ENCODE data around the gene ITPR2. TPM values are rescaled to one million over a fixed set of nuclear protein-coding genes. Genes with fewer than 3 reads are reported as not detected.

Gene ITPR2
- total and polyA plus RNA-seq, 2 of the 13 experiments (the other 11 are each of a cell fraction or from before 2014, with no cell fraction given) = 31.9 to 81.9 TPM

GRCh38 chr12:26303418-26303817, 529.6 kb downstream of the ITPR2 start:
- Histone ChIP-seq H3K27ac (ENCODE audit: extremely low read length, insufficient read depth, low read length) (no peak overlapping the region), H3K4me2 (ENCODE audit: low read depth, low read length) (no peak overlapping the region), H3K4me1 (ENCODE audit: insufficient read depth, low read length) (no peaks in the 10 kb centered on the region), H3K9ac (ENCODE audit: insufficient read depth, low read depth, low read length) (no peak overlapping the region), H3K9me3 (ENCODE audit: low read length) (no peaks in the 10 kb centered on the region), H3K27me3 (ENCODE audit: control insufficient read depth in 1 of 2, insufficient read depth in 2 of 2, low read length in 2 of 2) (no peaks in the 10 kb centered on the region), H3K4me3 (replicated peaks in 1 of 3; ENCODE audit: insufficient read depth in 1 of 3, low read depth in 2 of 3, low read length in 3 of 3) (no peak overlapping the region), H2AFZ (ENCODE audit: low read length) (no peak overlapping the region), H3K79me2 (ENCODE audit: insufficient read depth, low read length) (no peaks in the 10 kb centered on the region), H4K20me1 (ENCODE audit: insufficient read depth, low read length) (no peaks in the 10 kb centered on the region), H3K36me3 (replicated peaks in 1 of 2; ENCODE audit: control insufficient read depth in 1 of 2, insufficient read depth in 2 of 2, low read length in 2 of 2) (no peaks in the 10 kb centered on the region)
- 40% methylated on average over 1 of the region's 1 CpG for WGBS (ENCODE audit: low lambda C conversion rate)
- ChIA-PET POLR2A (no interaction called here), CTCF (ENCODE audit: low intra/inter-chr PET ratio, low total read pairs) (no interaction called here)
- FAIRE-seq (no peak), DNase-seq (ENCODE audit: low spot score) (no peak), ATAC-seq (no peak)
- BruUV-seq (replicated peaks) = no TSS peak
- in situ Hi-C loops (cut with HindIII; ENCODE audit: extremely low pct_ligation_motif_present, low pct_unique_long_range_greater_than_20kb) = no loop called here
- intact Hi-C loops (cut with micrococcal nuclease; ENCODE audit: unreplicated experiment) = no loop called here
- TF ChIP-seq, protein P1, sequence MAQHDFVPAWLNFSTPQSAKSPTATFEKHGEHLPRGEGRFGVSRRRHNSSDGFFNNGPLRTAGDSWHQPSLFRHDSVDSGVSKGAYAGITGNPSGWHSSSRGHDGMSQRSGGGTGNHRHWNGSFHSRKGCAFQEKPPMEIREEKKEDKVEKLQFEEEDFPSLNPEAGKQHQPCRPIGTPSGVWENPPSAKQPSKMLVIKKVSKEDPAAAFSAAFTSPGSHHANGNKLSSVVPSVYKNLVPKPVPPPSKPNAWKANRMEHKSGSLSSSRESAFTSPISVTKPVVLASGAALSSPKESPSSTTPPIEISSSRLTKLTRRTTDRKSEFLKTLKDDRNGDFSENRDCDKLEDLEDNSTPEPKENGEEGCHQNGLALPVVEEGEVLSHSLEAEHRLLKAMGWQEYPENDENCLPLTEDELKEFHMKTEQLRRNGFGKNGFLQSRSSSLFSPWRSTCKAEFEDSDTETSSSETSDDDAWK (CRISPR knock-in tag; IDR thresholded peaks at IDR 0.05) = no peak
- TF ChIP-seq ELF1 (CRISPR knock-in tag; IDR thresholded peaks at IDR 0.05) (no peak), ZNF296 (CRISPR knock-in tag; conservative IDR thresholded peaks at IDR 0.05) (no peak), HNF1A (IDR thresholded peaks at IDR 0.05; ENCODE audit: low read depth) (no peak), HNF1A (CRISPR knock-in tag; IDR thresholded peaks at IDR 0.05; ENCODE audit: borderline replicate concordance) (no peak), GMEB2 (CRISPR knock-in tag; IDR thresholded peaks at IDR 0.05; ENCODE audit: low read depth) (no peak), AGO2 (optimal IDR thresholded peaks at IDR 0.05; ENCODE audit: low read depth, low read length) (no peak), HNRNPUL1 (IDR thresholded peaks at IDR 0.05; ENCODE audit: low read depth, low read length) (no peak), MAF1 (CRISPR knock-in tag; IDR thresholded peaks at IDR 0.05; ENCODE audit: borderline replicate concordance) (no peak), ZNF772 (CRISPR knock-in tag; IDR thresholded peaks at IDR 0.05) (no peak), MXD1 (CRISPR knock-in tag; IDR thresholded peaks at IDR 0.05) (no peak), RBFOX2 (IDR thresholded peaks at IDR 0.05; ENCODE audit: low read depth, low read length) (no peak), ZNF782 (CRISPR knock-in tag; IDR thresholded peaks at IDR 0.05; ENCODE audit: borderline replicate concordance) (no peak), NONO (IDR thresholded peaks at IDR 0.05) (no peak), NONO (CRISPR knock-in tag; conservative IDR thresholded peaks at IDR 0.05) (no peak)
- TF ChIP-seq, protein P2, sequence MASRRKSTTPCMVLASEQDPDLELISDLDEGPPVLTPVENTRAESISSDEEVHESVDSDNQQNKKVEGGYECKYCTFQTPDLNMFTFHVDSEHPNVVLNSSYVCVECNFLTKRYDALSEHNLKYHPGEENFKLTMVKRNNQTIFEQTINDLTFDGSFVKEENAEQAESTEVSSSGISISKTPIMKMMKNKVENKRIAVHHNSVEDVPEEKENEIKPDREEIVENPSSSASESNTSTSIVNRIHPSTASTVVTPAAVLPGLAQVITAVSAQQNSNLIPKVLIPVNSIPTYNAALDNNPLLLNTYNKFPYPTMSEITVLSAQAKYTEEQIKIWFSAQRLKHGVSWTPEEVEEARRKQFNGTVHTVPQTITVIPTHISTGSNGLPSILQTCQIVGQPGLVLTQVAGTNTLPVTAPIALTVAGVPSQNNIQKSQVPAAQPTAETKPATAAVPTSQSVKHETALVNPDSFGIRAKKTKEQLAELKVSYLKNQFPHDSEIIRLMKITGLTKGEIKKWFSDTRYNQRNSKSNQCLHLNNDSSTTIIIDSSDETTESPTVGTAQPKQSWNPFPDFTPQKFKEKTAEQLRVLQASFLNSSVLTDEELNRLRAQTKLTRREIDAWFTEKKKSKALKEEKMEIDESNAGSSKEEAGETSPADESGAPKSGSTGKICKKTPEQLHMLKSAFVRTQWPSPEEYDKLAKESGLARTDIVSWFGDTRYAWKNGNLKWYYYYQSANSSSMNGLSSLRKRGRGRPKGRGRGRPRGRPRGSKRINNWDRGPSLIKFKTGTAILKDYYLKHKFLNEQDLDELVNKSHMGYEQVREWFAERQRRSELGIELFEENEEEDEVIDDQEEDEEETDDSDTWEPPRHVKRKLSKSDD (CRISPR knock-in tag; IDR thresholded peaks at IDR 0.05; ENCODE audit: low read depth) = no peak
